ENCODE measurements around the gene UBC. TPM values are rescaled to one million over a fixed set of nuclear protein-coding genes. Genes with fewer than 3 reads are reported as not detected.

The UBC gene
- total RNA-seq, 1 donor = 1,904 TPM

DNA sequence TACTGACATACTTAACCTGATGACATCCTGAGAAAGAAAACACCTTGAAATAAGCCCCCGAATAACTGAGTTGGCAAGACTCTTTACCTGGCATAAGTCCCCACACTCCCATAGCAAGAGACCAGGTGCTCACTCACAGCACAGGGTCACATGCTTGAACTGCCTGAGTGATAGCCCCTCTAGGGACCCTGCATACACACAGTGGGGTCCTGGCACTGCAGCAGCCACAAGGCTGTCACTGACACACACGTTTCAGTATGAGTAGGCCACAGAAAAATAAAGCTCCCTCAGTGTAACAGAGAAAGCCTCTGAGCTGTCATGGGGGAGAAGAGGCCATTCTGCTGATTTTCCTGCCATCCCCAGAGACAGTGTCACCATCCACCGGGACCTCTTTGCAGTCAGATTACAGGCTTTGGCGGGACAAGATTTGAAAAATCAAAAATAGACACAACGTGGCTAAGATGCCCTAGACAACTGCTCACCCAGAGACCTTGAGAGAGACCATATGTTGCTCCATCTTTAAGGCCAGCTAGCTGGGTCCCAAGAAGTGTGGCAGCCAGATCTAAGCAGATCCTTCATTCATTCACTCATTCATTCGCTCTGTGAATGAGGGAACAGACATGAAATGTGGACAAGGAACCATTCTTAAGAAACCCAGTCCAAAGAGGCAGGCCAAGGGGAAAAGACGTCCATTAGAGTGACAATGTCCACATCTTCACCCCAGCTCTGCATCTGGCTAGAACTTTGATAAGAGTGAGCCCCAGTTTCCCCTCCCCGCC lies 52.4 kb downstream of the UBC start:
- Histone ChIP-seq H3K4me2 (ENCODE audit: insufficient read depth, low read length) (no peak overlapping the region), H2AFZ (ENCODE audit: low read length) (no peak overlapping the region), H3K27ac (ENCODE audit: low read depth, low read length) (no peak overlapping the region), H3K4me1 (ENCODE audit: insufficient read depth, low read length) (peaks cover 16% of the 10 kb centered on the region), H3K27me3 (ENCODE audit: insufficient read depth, low read length) (no peaks in the 10 kb centered on the region), H4K20me1 (ENCODE audit: insufficient read depth, low read length) (no peaks in the 10 kb centered on the region), H3K4me3 (ENCODE audit: insufficient read depth, low read length) (no peak overlapping the region), H3K79me2 (ENCODE audit: insufficient read depth, low read length) (no peaks in the 10 kb centered on the region), H3K36me3 (ENCODE audit: insufficient read depth, low read length) (no peaks in the 10 kb centered on the region), H3K9me3 (ENCODE audit: low read depth, low read length) (no peaks in the 10 kb centered on the region)
- no peak for DNase-seq (ENCODE audit: insufficient read length, low spot score, missing footprints)
- TF ChIP-seq, protein P1, sequence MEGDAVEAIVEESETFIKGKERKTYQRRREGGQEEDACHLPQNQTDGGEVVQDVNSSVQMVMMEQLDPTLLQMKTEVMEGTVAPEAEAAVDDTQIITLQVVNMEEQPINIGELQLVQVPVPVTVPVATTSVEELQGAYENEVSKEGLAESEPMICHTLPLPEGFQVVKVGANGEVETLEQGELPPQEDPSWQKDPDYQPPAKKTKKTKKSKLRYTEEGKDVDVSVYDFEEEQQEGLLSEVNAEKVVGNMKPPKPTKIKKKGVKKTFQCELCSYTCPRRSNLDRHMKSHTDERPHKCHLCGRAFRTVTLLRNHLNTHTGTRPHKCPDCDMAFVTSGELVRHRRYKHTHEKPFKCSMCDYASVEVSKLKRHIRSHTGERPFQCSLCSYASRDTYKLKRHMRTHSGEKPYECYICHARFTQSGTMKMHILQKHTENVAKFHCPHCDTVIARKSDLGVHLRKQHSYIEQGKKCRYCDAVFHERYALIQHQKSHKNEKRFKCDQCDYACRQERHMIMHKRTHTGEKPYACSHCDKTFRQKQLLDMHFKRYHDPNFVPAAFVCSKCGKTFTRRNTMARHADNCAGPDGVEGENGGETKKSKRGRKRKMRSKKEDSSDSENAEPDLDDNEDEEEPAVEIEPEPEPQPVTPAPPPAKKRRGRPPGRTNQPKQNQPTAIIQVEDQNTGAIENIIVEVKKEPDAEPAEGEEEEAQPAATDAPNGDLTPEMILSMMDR (IDR thresholded peaks at IDR 0.05; ENCODE audit: extremely low read depth, low read depth, low read length) = no peak

Small RNA genes within 50 kb of the gene (small RNA-seq; reads per million reads assigned to genes)
- 0.45 reads per million for gene MIR5188
- not detected for gene RNU6-927P

Other genes starting within 250 kb of the UBC start
- 9.4 and 10.9 TPM in 2 replicates for gene SCARB1, start 50.8 kb downstream of the UBC start, total RNA-seq
- 14.1 and 16.6 TPM in 2 replicates for gene DHX37, start 74.5 kb upstream of the UBC start, total RNA-seq
- gene BRI3BP, start 79.0 kb upstream of the UBC start, total RNA-seq = 2.1 and 2.2 TPM in 2 replicates
- 24.5 and 26.4 TPM in 2 replicates for gene AACS, start 150.8 kb upstream of the UBC start, total RNA-seq